IMR-90 (cell line): ENCODE measurements around the gene GRIK5.

Experiments used
- BHLHE40 ChIP-seq: fragments of 150-350 bp; IDR thresholded peaks from 2 replicates; pipeline ENCODE4 v1.6.1; 2016; ENCODE audit warnings: mild to moderate bottlenecking, low read depth, low read length
- CEBPB ChIP-seq: IDR thresholded peaks from 2 replicates; pipeline ENCODE4 v1.6.1; 2012; ENCODE audit warnings: low read depth, low read length, improper control_type of control experiment
- CTCF ChIP-seq: conservative IDR thresholded peaks from 2 replicates; pipeline ENCODE4 v1.5.1; 2012; ENCODE audit warnings: mild to moderate bottlenecking, low read depth, low read length, improper control_type of control experiment
- FOS ChIP-seq: fragments of 150-350 bp; IDR thresholded peaks from 2 replicates; pipeline ENCODE4 v1.6.1; 2016; ENCODE audit warnings: low read depth, low read length
- MAFK ChIP-seq: IDR thresholded peaks from 2 replicates; pipeline ENCODE4 v1.6.1; 2012; ENCODE audit warnings: low read depth, low read length, improper control_type of control experiment
- POLR2A ChIP-seq: IDR thresholded peaks from 2 replicates; pipeline ENCODE4 v1.6.1; 2012; ENCODE audit warnings: mild to moderate bottlenecking, low read depth, low read length
- RAD21 ChIP-seq: IDR thresholded peaks from 2 replicates; pipeline ENCODE4 v1.6.1; 2012; ENCODE audit warnings: low read length, improper control_type of control experiment
- RCOR1 ChIP-seq: IDR thresholded peaks from 2 replicates; pipeline ENCODE4 v1.6.1; 2012; ENCODE audit warnings: mild to moderate bottlenecking, low read length, improper control_type of control experiment; ENCODE audit not compliant: insufficient replicate concordance
- RFX5 ChIP-seq: IDR thresholded peaks from 2 replicates; pipeline ENCODE4 v1.8.0; 2012; ENCODE audit warnings: low read depth, mild to moderate bottlenecking, low read length, moderate library complexity
- SMC3 ChIP-seq: fragments of 150-350 bp; IDR thresholded peaks from 2 replicates; pipeline ENCODE4 v1.6.1; 2016; ENCODE audit warnings: low read depth, mild to moderate bottlenecking, antibody characterized with exemption, low read length, moderate library complexity
- TF ChIP-seq, protein P1 (sequence below): fragments of 150-350 bp; IDR thresholded peaks from 2 replicates; pipeline ENCODE4 v1.6.1; 2017; ENCODE audit warnings: mild to moderate bottlenecking, antibody characterized with exemption, low read length, low read depth

DNA sequence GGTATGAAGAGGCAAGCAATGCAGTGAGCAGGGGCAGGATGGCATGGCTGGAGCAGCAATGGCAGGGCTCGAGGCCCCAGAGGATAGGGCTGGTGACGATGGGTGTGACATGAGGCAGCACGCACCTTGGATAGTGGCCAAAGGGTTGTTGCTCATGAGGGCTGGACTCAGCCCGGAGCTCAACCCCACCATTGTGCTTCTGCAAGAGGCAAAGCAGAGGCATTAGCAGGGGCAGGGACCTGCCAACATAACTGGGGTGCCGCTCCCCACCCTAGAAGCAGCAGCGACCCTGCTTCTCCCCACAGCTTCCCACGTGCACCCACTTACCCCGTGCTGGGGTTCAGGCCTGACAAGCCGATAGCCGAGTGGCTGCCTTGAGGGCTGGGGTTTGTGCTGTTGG, 21.7 kb upstream of the GRIK5 start:
- no peak for TF ChIP-seq CEBPB
- TF ChIP-seq CTCF: no peak
- TF ChIP-seq MAFK: no peak
- no peak for TF ChIP-seq BHLHE40
- TF ChIP-seq POLR2A: no peak
- no peak for TF ChIP-seq RAD21
- no peak for TF ChIP-seq SMC3
- TF ChIP-seq RFX5: no peak
- TF ChIP-seq RCOR1: no peak
- TF ChIP-seq, protein P1, sequence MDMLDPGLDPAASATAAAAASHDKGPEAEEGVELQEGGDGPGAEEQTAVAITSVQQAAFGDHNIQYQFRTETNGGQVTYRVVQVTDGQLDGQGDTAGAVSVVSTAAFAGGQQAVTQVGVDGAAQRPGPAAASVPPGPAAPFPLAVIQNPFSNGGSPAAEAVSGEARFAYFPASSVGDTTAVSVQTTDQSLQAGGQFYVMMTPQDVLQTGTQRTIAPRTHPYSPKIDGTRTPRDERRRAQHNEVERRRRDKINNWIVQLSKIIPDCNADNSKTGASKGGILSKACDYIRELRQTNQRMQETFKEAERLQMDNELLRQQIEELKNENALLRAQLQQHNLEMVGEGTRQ: no peak
- TF ChIP-seq FOS: no peak
